HG03354 (cell line): ENCODE results near the gene SFR1.
"Not testable (repeated sequence)": the region's sequence is repeated elsewhere in the genome, so short reads cannot be mapped to it uniquely, and the experiment has no call there.

Experiments
- ATAC-seq: cut with Tn5 transposase; IDR thresholded peaks from one replicate; pipeline ENCODE4 v1.9.1; 2021; ENCODE audit warnings: mild to moderate bottlenecking; ENCODE audit not compliant: unreplicated experiment, poor library complexity, severe bottlenecking

SFR1 gene

GRCh38 chr10:104151737-104152136 lies 29.8 kb downstream of the SFR1 start:
- ATAC-seq: no peak

DNA sequence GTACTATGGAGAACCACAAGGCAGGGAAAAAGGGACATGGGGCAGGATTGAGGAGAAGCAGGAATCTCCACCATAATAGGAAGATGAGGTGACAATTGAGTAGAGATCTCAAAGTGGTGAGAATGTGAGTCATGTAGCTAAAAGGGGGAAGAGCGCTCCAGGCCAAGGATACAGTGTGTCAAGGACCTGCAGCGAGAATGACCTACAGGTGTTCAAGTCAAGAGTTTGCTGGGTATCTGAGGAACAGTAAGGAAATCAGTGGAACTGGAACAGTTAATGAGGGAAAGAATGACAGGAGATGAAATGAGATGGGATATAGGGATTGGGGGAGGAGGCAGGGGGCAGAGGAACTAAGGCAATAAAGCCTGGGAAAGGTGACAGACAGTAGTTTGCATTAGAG lies 33.6 kb downstream of the SFR1 start:
- no peak for ATAC-seq

DNA sequence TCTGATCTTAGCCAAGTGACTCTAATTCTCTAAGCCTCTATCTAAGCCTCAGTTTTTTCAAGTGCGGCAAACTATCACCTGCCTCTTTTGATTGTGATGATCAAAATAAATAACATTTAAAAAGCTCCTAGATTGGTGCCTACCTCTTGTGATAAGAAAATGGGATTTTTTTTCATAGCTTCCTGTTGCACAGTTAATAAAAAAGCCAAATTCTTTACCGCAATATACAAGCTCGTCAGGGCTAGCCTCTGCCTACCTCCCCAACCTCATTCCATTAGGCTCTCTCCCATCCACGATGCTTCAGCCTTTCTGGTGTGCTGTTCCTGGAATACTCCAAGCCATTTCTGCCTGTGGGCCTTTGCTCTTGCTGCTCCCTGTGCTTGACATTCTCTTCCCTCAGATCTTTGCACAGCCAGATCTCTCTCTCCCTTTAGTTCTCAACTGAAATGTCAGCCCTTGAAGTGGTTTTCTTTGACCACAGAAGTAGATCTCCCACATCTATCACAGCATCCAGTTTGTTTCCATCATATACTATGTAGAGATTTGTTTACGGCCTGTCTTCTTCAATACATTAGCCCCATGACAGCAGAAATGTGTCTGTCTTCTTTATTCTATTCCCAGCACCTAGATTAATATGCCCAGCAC lies 48.8 kb downstream of the SFR1 start:
- no peak for ATAC-seq

DNA sequence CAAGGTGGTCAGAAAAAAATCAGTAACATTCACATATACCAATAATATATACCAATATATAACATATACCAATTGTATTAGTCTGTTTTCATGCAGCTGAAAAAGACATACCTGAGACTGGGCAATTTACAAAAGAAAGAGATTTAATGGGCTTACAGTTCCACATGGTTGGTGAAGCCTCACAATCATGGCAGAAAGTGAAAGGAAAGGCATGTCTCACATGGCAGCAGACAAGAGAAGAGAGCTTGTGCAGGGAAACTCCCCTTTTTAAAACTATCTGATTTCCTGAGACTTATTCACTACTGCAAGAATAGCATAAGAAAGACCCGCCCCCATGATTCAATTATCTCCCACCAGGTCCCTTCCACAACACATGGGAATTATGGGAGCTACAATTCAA lies 52.2 kb downstream of the SFR1 start:
- not testable (repeated sequence) for ATAC-seq
